HepG2 (cell line): ENCODE data around the gene ADIPOR2. TPM values are rescaled to one million over a fixed set of nuclear protein-coding genes. Genes with fewer than 3 reads are reported as not detected.

ENCODE experiments used
- CCAR2 ChIP-seq: fragments of 200-400 bp; formaldehyde crosslinking; optimal IDR thresholded peaks from 2 replicates; pipeline ENCODE3; 2018; ENCODE audit warnings: low read depth, mild to moderate bottlenecking, low read length, moderate library complexity
- HDAC1 ChIP-seq: sonication (generic); formaldehyde crosslinking; IDR thresholded peaks from 2 replicates; pipeline ENCODE4 v1.5.1; 2020; ENCODE audit warnings: mild to moderate bottlenecking, missing genetic modification reagents
- HNRNPL ChIP-seq: fragments of 200-400 bp; formaldehyde crosslinking; IDR thresholded peaks from 2 replicates; pipeline ENCODE4 v1.6.1; 2017; ENCODE audit warnings: mild to moderate bottlenecking, low read depth, low read length
- MAFK ChIP-seq, 2 experiments: IDR thresholded peaks in 1 of 2; conservative IDR thresholded peaks in 1 of 2; 2 replicates each; pipeline ENCODE4 v1.6.1; 2011; ENCODE audit warnings: improper control_type of control experiment in 2 of 2, low read length in 2 of 2
- NRL ChIP-seq: sonication (generic); formaldehyde crosslinking; IDR thresholded peaks from 2 replicates; pipeline ENCODE4 v1.5.0; 2020; ENCODE audit warnings: missing genetic modification reagents, mild to moderate bottlenecking, moderate library complexity, borderline replicate concordance
- SOX6 ChIP-seq, 2 experiments: fragments of 450-650 bp in 1 of 2; sonication (generic) in 1 of 2; formaldehyde crosslinking in 1 of 2; IDR thresholded peaks; 2 replicates each; pipeline versions ENCODE4 v1.4.0 to v1.6.1; 2017 to 2020; ENCODE audit warnings: antibody characterized with exemption in 1 of 2, mild to moderate bottlenecking in 1 of 2, missing genetic modification reagents in 1 of 2
- SPEN ChIP-seq: sonication (generic); formaldehyde crosslinking; IDR thresholded peaks from 2 replicates; pipeline ENCODE4 v1.5.1; 2020; ENCODE audit warnings: low read depth, mild to moderate bottlenecking, missing genetic modification reagents
- ZNF263 ChIP-seq: sonication (generic); formaldehyde crosslinking; IDR thresholded peaks from 2 replicates; pipeline ENCODE4 v1.4.0; 2020; ENCODE audit warnings: missing genetic modification reagents
- ZNF333 ChIP-seq: sonication (generic); formaldehyde crosslinking; IDR thresholded peaks from 2 replicates; pipeline ENCODE4 v1.4.0; 2020; ENCODE audit warnings: mild to moderate bottlenecking, missing genetic modification reagents, borderline replicate concordance
- ZNF446 ChIP-seq: sonication (generic); formaldehyde crosslinking; IDR thresholded peaks from 2 replicates; pipeline ENCODE4 v1.5.0; 2020; ENCODE audit warnings: mild to moderate bottlenecking, missing genetic modification reagents
- ZNF672 ChIP-seq: sonication (generic); formaldehyde crosslinking; IDR thresholded peaks from 2 replicates; pipeline ENCODE4 v1.8.1; 2022; ENCODE audit warnings: missing genetic modification reagents
- ZSCAN12 ChIP-seq: sonication (generic); formaldehyde crosslinking; IDR thresholded peaks from 2 replicates; pipeline ENCODE4 v1.9.0; 2021; ENCODE audit warnings: mild to moderate bottlenecking, missing genetic modification reagents
- ZSCAN21 ChIP-seq: sonication (generic); formaldehyde crosslinking; IDR thresholded peaks from 2 replicates; pipeline ENCODE4 v1.8.0; 2022; ENCODE audit warnings: mild to moderate bottlenecking, missing genetic modification reagents, moderate library complexity, borderline replicate concordance
- ZSCAN31 ChIP-seq: sonication (generic); formaldehyde crosslinking; IDR thresholded peaks from 2 replicates; pipeline ENCODE4 v1.5.0; 2020; ENCODE audit warnings: low read depth, mild to moderate bottlenecking, missing genetic modification reagents
- ZSCAN9 ChIP-seq: IDR thresholded peaks from 2 replicates; pipeline ENCODE4 v1.6.1; 2016; ENCODE audit warnings: borderline replicate concordance
- polyA plus RNA-seq, 8 experiments: library from polyadenylated mRNA; depleted of rRNA in 3 of 8; stranded (reverse) in 7 of 8; unstranded in 1 of 8; fragments of >200 nt; fragmentation: Illumina TruSeq in 4 of 8; extraction: Trizol in 4 of 8; gene quantifications; 2 replicates each; pipeline versions ENCODE4 v1.2.1 to v1.2.3, GENCODE V29; 2011 to 2016; ENCODE audit warnings: low read depth in 4 of 8, missing spikeins in 1 of 8, mixed read lengths in 1 of 8; ENCODE audit not compliant: insufficient read depth in 1 of 8
- total RNA-seq, 5 experiments: library from RNA; depleted of rRNA; stranded (reverse); fragments of >200 nt; fragmentation: Illumina TruSeq; extraction: Trizol; gene quantifications; 2 replicates each; pipeline ENCODE4 v1.2.3, GENCODE V29; 2016; ENCODE audit warnings: low read depth in 1 of 5
- TF ChIP-seq, protein P1 (sequence below): sonication (generic); formaldehyde crosslinking; IDR thresholded peaks from 2 replicates; pipeline ENCODE4 v1.5.1; 2020; ENCODE audit warnings: missing genetic modification reagents, mild to moderate bottlenecking, borderline replicate concordance
- TF ChIP-seq, protein P2 (sequence below): sonication (generic); formaldehyde crosslinking; IDR thresholded peaks from 2 replicates; pipeline ENCODE4 v1.5.1; 2020; ENCODE audit warnings: missing genetic modification reagents, mild to moderate bottlenecking, borderline replicate concordance

The ADIPOR2 gene
- total and polyA plus RNA-seq, 2 of the 13 experiments (the other 11 are each of a cell fraction or from before 2014, with no cell fraction given): 35.2 to 52.2 TPM

DNA sequence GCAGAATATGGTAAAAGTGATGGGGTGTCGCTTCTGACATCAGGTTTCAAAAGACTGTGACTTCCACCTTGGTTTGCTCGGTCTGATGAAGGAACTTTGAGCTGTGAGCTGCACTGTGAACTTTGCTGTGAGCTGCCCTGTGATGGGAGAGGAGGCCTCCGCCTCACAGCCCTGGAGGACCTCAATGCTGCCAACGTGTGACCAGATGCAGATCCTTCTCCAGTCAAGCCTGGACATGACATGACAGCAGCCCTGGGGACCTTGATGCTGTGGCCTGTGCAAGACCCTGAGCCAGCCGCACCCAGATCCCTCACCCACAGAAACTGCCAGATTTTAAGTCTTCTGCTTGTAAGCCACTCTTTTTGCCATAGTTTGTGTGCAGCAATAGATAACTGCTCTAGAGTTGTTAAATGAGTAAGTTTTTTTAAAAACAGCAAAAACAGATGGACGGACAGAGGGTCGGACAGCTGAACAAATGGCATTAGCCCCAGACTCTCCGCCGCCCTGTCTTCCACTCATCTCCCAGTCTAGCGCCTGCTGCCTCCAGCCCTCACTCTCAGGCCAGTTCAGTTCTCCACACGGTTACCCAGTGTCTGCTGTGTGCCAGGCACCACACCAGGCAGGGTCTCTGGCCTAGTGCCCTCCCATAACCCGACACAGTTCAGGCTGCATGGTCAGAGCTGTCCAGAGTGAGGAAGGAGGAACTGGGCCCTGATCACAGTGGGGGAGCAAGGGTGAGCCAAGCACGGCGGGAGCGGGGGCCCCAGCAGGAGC, 116.4 kb downstream of the ADIPOR2 start (continued):
- TF ChIP-seq ZSCAN31 (CRISPR knock-in tag) (no peak), ZNF446 (CRISPR knock-in tag) (no peak), NRL (CRISPR knock-in tag) (no peak), SPEN (CRISPR knock-in tag) (peak; percentile 61; the same call in 1 of the 2 replicates), ZNF672 (CRISPR knock-in tag) (no peak), ZSCAN12 (CRISPR knock-in tag) (no peak), ZNF263 (CRISPR knock-in tag) (0 out of 2 replicates have a peak, but pooled peaks have one; percentile 22), HNRNPL (no peak), ZSCAN9 (CRISPR knock-in tag) (no peak), CCAR2 (no peak), MAFK (conservative IDR thresholded peaks at IDR 0.05 in 1 of 2, IDR thresholded peaks at IDR 0.05 in 1 of 2; ENCODE audit: low read length in 2 of 2) (no peak), HDAC1 (CRISPR knock-in tag) (no peak), ZSCAN21 (no peak), ZNF333 (no peak), SOX6 (IDR thresholded peaks at IDR 0.05) (no peak), SOX6 (CRISPR knock-in tag; IDR thresholded peaks at IDR 0.05) (no peak)
- TF ChIP-seq, protein P1, sequence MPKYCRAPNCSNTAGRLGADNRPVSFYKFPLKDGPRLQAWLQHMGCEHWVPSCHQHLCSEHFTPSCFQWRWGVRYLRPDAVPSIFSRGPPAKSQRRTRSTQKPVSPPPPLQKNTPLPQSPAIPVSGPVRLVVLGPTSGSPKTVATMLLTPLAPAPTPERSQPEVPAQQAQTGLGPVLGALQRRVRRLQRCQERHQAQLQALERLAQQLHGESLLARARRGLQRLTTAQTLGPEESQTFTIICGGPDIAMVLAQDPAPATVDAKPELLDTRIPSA (CRISPR knock-in tag): no peak
- TF ChIP-seq, protein P2, sequence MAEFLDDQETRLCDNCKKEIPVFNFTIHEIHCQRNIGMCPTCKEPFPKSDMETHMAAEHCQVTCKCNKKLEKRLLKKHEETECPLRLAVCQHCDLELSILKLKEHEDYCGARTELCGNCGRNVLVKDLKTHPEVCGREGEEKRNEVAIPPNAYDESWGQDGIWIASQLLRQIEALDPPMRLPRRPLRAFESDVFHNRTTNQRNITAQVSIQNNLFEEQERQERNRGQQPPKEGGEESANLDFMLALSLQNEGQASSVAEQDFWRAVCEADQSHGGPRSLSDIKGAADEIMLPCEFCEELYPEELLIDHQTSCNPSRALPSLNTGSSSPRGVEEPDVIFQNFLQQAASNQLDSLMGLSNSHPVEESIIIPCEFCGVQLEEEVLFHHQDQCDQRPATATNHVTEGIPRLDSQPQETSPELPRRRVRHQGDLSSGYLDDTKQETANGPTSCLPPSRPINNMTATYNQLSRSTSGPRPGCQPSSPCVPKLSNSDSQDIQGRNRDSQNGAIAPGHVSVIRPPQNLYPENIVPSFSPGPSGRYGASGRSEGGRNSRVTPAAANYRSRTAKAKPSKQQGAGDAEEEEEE (CRISPR knock-in tag): no peak
